Trophoblast cell (in vitro differentiated cells and primary cell): Measurements from ENCODE around the gene DDX31.

ENCODE experiments used
- DNase-seq, 2 donors: peaks; one replicate each; pipeline ENCODE4 v3.0.0-alpha.2; 2016
- H2AFZ ChIP-seq: 2 replicates; pipeline ENCODE4 v1.6.1; 2013; ENCODE audit warnings: low read length, moderate library complexity, mild to moderate bottlenecking; ENCODE audit not compliant: insufficient read depth, poor library complexity
- H2AK5ac ChIP-seq: 2 replicates; pipeline ENCODE4 v1.6.1; 2013; ENCODE audit warnings: mild to moderate bottlenecking, low read length
- H2BK120ac ChIP-seq: 2 replicates; pipeline ENCODE4 v1.6.1; 2013; ENCODE audit warnings: low read length, mild to moderate bottlenecking, moderate library complexity; ENCODE audit not compliant: insufficient read depth, poor library complexity
- H2BK12ac ChIP-seq: 2 replicates; pipeline ENCODE4 v1.6.1; 2013; ENCODE audit warnings: mild to moderate bottlenecking, low read length, moderate library complexity
- H2BK5ac ChIP-seq: 2 replicates; pipeline ENCODE4 v1.6.1; 2013; ENCODE audit warnings: low read length, low read depth, moderate library complexity, mild to moderate bottlenecking; ENCODE audit not compliant: poor library complexity
- H3K14ac ChIP-seq: 2 replicates; pipeline ENCODE4 v1.6.1; 2013; ENCODE audit warnings: mild to moderate bottlenecking, low read length
- H3K18ac ChIP-seq: 2 replicates; pipeline ENCODE4 v1.6.1; 2013; ENCODE audit warnings: mild to moderate bottlenecking, low read length
- H3K23ac ChIP-seq: 2 replicates; pipeline ENCODE4 v1.6.1; 2013; ENCODE audit warnings: low read length
- H3K27ac ChIP-seq: 2 replicates; pipeline ENCODE4 v1.5.1; 2013; ENCODE audit warnings: low read depth, mild to moderate bottlenecking, inconsistent platforms, low read length, moderate library complexity
- H3K27me3 ChIP-seq: 2 replicates; pipeline ENCODE4 v1.6.1; 2013; ENCODE audit warnings: inconsistent platforms, mild to moderate bottlenecking, low read length, moderate library complexity; ENCODE audit not compliant: insufficient read depth
- H3K36me3 ChIP-seq, 2 experiments: 1 replicate in 1 of 2; 2 replicates in 1 of 2; pipeline ENCODE4 v1.6.1; 2013; ENCODE audit warnings: low read length in 2 of 2, mild to moderate bottlenecking in 2 of 2, moderate library complexity in 1 of 2; ENCODE audit not compliant: insufficient read depth in 2 of 2, control insufficient read depth in 1 of 2
- H3K4ac ChIP-seq: 2 replicates; pipeline ENCODE4 v1.6.1; 2013; ENCODE audit warnings: low read depth, mild to moderate bottlenecking, low read length, moderate library complexity
- H3K4me1 ChIP-seq, 2 experiments: 1 replicate in 1 of 2; 2 replicates in 1 of 2; pipeline ENCODE4 v1.6.1; 2013; ENCODE audit warnings: low read length in 2 of 2, mild to moderate bottlenecking in 2 of 2, moderate library complexity in 1 of 2; ENCODE audit not compliant: insufficient read depth in 2 of 2, control insufficient read depth in 1 of 2
- H3K4me2 ChIP-seq: 2 replicates; pipeline ENCODE4 v1.6.1; 2013; ENCODE audit warnings: inconsistent platforms, mild to moderate bottlenecking, low read length, moderate library complexity
- H3K4me3 ChIP-seq: 2 replicates; pipeline ENCODE4 v1.5.1; 2013; ENCODE audit warnings: mild to moderate bottlenecking, low read depth, low read length, inconsistent platforms
- H3K79me1 ChIP-seq: one replicate; pipeline ENCODE4 v1.6.1; 2013; ENCODE audit warnings: low read length
- H3K79me2 ChIP-seq: 2 replicates; pipeline ENCODE4 v1.6.1; 2013; ENCODE audit warnings: low read length, mild to moderate bottlenecking; ENCODE audit not compliant: control insufficient read depth, insufficient read depth, poor library complexity
- H3K9ac ChIP-seq: 2 replicates; pipeline ENCODE4 v1.6.1; 2013; ENCODE audit warnings: mild to moderate bottlenecking, low read length
- H3K9me3 ChIP-seq: 2 replicates; pipeline ENCODE4 v1.6.1; 2013; ENCODE audit warnings: low read depth, mild to moderate bottlenecking, control low read depth, inconsistent platforms, low read length; ENCODE audit not compliant: insufficient read depth
- H4K12ac ChIP-seq: 2 replicates; pipeline ENCODE4 v1.6.1; 2013; ENCODE audit warnings: low read depth, mild to moderate bottlenecking, low read length, moderate library complexity
- H4K8ac ChIP-seq: 2 replicates; pipeline ENCODE4 v1.6.1; 2013; ENCODE audit warnings: low read depth, mild to moderate bottlenecking, low read length, moderate library complexity
- H4K91ac ChIP-seq: one replicate; pipeline ENCODE4 v1.6.1; 2013; ENCODE audit warnings: low read depth, mild to moderate bottlenecking, low read length, moderate library complexity
- WGBS: extraction: QIAGEN DNeasy Blood & Tissue Kit; methylation state at CpG from one replicate; pipeline ENCODE4 v1.1.7; 2013; ENCODE audit warnings: missing lambda C conversion rate; ENCODE audit not compliant: insufficient read length, insufficient coverage; ENCODE audit errors: extremely low coverage; 5-methylcytosine and 5-hydroxymethylcytosine counted together

The DDX31 gene

GRCh38 chr9:132631280-132631679 is 38.5 kb downstream of the DDX31 start:
- WGBS: no CpG with 5 or more reads among the region's 5 CpGs

GRCh38 chr9:132630811-132631210 is 39.0 kb downstream of the DDX31 start:
- Histone ChIP-seq H3K4me1 (no peaks in the 10 kb centered on the region), H2AFZ (no peak overlapping the region), H3K27me3 (no peaks in the 10 kb centered on the region), H3K4me2 (no peak overlapping the region), H3K79me1 (no peaks in the 10 kb centered on the region), H3K27ac (no peak overlapping the region), H2BK120ac (no peak overlapping the region), H3K23ac (no peak overlapping the region), H2AK5ac (no peak overlapping the region), H2BK12ac (no peak overlapping the region), H3K4ac (no peak overlapping the region), H3K18ac (no peak overlapping the region), H3K79me2 (no peaks in the 10 kb centered on the region), H4K91ac (no peak overlapping the region), H2BK5ac (no peak overlapping the region), H3K9ac (no peak overlapping the region), H4K12ac (no peak overlapping the region), H3K9me3 (peaks cover 1% of the 10 kb centered on the region), H3K4me3 (no peak overlapping the region), H3K14ac (no peak overlapping the region), H4K8ac (no peak overlapping the region), H3K36me3 (peaks cover 24 to 35% of the 10 kb centered on the region in 2 experiments)
- peak; percentile 59 to 76 for DNase-seq
- WGBS: no CpG with 5 or more reads among the region's 3 CpGs

More at GRCh38 chr9:132631280-132631679, 38.5 kb downstream of the DDX31 start:
- H3K14ac ChIP-seq: no peak overlapping the region
- peak; percentile 94 to 97 for DNase-seq
- no peak overlapping the region for H4K91ac ChIP-seq
- H3K18ac ChIP-seq: no peak overlapping the region
- H3K27me3 ChIP-seq: no peaks in the 10 kb centered on the region
- H3K79me2 ChIP-seq: no peaks in the 10 kb centered on the region
- no peak overlapping the region for H3K4ac ChIP-seq
- peaks cover 1% of the 10 kb centered on the region for H3K9me3 ChIP-seq
- H3K4me2 ChIP-seq: no peak overlapping the region
- no peak overlapping the region for H2AFZ ChIP-seq
- H3K36me3 ChIP-seq: peaks cover 25 to 35% of the 10 kb centered on the region in 2 experiments
- no peak overlapping the region for H2BK120ac ChIP-seq
- H3K79me1 ChIP-seq: no peaks in the 10 kb centered on the region
- no peak overlapping the region for H4K8ac ChIP-seq
- H3K4me1 ChIP-seq: no peaks in the 10 kb centered on the region
- no peak overlapping the region for H4K12ac ChIP-seq
- H3K4me3 ChIP-seq: no peak overlapping the region
- H2BK5ac ChIP-seq: no peak overlapping the region
- no peak overlapping the region for H3K9ac ChIP-seq
- no peak overlapping the region for H2AK5ac ChIP-seq
- no peak overlapping the region for H2BK12ac ChIP-seq
- no peak overlapping the region for H3K23ac ChIP-seq
- H3K27ac ChIP-seq: no peak overlapping the region

- Histone ChIP-seq H4K8ac (no peak overlapping the region), H3K23ac (no peak overlapping the region), H3K9ac (no peak overlapping the region), H3K79me2 (no peaks in the 10 kb centered on the region), H3K79me1 (no peaks in the 10 kb centered on the region), H3K4me1 (no peaks in the 10 kb centered on the region), H3K9me3 (peaks cover 1% of the 10 kb centered on the region), H2BK5ac (no peak overlapping the region), H3K4me3 (no peak overlapping the region), H2AFZ (no peak overlapping the region), H3K14ac (no peak overlapping the region), H2BK12ac (no peak overlapping the region), H3K4ac (no peak overlapping the region), H3K36me3 (peaks cover 26 to 36% of the 10 kb centered on the region in 2 experiments), H3K27me3 (no peaks in the 10 kb centered on the region), H3K27ac (no peak overlapping the region), H3K18ac (no peak overlapping the region), H4K91ac (no peak overlapping the region), H2BK120ac (no peak overlapping the region), H4K12ac (no peak overlapping the region), H3K4me2 (no peak overlapping the region), H2AK5ac (no peak overlapping the region)
- DNase-seq: peak; percentile 26 to 65
- no CpG with 5 or more reads among the region's 9 CpGs for WGBS
These were observed 39.7 kb downstream of the DDX31 start for GRCh38 chr9:132630116-132630515.

- H3K14ac ChIP-seq: no peak overlapping the region
These were observed 41.0 kb downstream of the DDX31 start for GRCh38 chr9:132628746-132629145.

More at GRCh38 chr9:132628746-132629145, 41.0 kb downstream of the DDX31 start:
- H2BK5ac ChIP-seq: no peak overlapping the region
- H3K79me2 ChIP-seq: no peaks in the 10 kb centered on the region
- H2AFZ ChIP-seq: no peak overlapping the region
- no peak overlapping the region for H4K91ac ChIP-seq
- H3K27me3 ChIP-seq: no peaks in the 10 kb centered on the region
- no peaks in the 10 kb centered on the region for H3K4me1 ChIP-seq
- H3K9me3 ChIP-seq: no peaks in the 10 kb centered on the region
- H2BK120ac ChIP-seq: no peak overlapping the region
- H3K4ac ChIP-seq: no peak overlapping the region
- H3K4me3 ChIP-seq: no peak overlapping the region
- no peak overlapping the region for H3K18ac ChIP-seq
- DNase-seq: peak; percentile 97 to 98
- peaks cover 25 to 38% of the 10 kb centered on the region in 2 experiments for H3K36me3 ChIP-seq
- H3K79me1 ChIP-seq: no peaks in the 10 kb centered on the region
- H4K8ac ChIP-seq: no peak overlapping the region
- no CpG with 5 or more reads among the region's 8 CpGs for WGBS
- H4K12ac ChIP-seq: no peak overlapping the region
- H3K4me2 ChIP-seq: no peak overlapping the region
- H3K9ac ChIP-seq: no peak overlapping the region
- no peak overlapping the region for H2BK12ac ChIP-seq
- no peak overlapping the region for H3K23ac ChIP-seq
- H2AK5ac ChIP-seq: no peak overlapping the region
- H3K27ac ChIP-seq: no peak overlapping the region
